GM19452 (cell line): ENCODE data around the gene PPP3CA.
A peak's percentile ranks its signal among the peaks of the same experiment; 100 is the strongest.
"Not testable (repeated sequence)": the region's sequence is repeated elsewhere in the genome, so short reads cannot be mapped to it uniquely, and the experiment has no call there.

ENCODE experiments used
- ATAC-seq: cut with Tn5 transposase; IDR thresholded peaks from one replicate; pipeline ENCODE4 v1.9.1; 2021; ENCODE audit not compliant: unreplicated experiment

PPP3CA gene

GRCh38 chr4:101020956-101021355 lies 326.4 kb downstream of the PPP3CA start:
- peak; percentile 50 for ATAC-seq

DNA sequence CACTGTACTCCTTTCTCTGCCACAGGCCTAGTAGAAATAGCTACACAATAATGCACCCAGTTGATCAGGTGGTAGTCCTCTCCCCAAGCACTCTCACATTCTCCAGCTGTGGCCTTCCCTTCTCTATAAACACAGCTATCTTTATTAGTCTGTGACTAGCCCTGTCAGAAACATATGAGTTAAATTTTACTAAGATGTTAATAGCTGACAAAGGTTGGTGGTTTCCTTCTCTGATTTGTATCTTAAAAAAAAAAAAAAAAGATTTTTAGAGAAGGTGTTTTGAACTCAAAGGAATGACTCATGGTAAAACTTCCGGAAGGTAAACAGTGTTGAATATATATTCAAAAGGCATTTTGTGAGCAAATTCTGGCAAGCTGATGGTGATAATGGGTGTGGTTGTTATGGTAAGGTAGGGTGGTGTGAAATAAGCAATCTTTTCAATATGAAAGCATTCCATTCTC lies 327.4 kb downstream of the PPP3CA start:
- ATAC-seq = peak; percentile 62

- no peak for ATAC-seq
Observed at GRCh38 chr4:101019313-101019712, 328.0 kb downstream of the PPP3CA start.

DNA sequence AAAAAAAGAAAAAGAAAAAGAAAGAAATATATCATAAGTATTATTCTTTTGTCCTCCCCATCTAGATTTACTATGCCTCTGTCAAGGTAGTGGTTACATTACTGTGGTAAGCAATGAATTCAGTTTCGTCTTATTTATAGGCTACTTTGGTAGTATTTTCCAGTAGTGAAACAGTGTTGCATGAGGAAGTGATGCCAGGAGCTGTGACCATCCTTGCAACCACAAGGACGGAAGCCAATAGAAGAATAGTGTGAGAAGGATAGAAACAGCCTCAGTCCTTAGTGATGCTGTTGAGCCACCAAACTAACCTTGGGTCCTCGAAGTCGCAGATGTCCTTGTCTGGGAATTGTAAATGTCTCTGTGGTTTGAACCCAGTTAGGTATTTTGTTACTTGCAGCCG lies 328.5 kb downstream of the PPP3CA start:
- peak; percentile 62 for ATAC-seq

DNA sequence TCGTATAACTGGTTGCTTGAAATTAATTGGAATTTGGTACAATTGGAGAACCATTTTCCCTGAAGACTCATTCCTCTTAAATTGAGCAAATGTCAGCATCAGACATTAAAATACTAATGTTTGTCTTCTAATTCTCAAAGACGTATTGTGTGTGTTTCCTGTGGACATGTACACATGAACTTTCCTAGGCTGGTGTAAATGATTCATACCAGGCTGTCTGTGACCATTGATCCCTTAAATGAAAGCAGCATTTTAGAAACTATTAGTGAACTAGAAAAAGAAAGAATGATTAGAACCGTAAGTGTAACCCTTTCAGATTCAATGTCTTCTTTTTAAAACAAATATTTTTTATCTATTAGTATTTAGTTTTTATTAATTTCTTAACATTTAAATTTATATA lies 332.9 kb downstream of the PPP3CA start:
- peak; percentile 36 for ATAC-seq

DNA sequence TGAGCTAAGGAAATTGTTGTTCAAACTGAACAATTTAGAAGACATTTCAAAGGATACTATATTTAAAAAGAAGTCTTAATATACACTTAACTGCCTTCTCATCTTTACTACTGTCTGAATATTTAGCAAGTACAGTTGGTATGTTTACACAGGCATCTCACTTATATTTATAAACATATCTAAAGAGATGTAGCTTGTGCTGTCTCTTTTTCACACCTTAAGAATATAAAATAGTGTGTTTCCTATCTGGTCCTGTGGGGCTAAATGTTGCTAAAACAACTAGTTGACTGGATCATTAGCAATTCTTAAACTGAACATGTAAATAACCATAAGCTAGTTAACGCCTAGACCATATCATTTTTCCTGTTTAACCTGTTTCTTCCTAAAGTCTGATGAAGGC lies 336.3 kb downstream of the PPP3CA start:
- no peak for ATAC-seq

- ATAC-seq = peak; percentile 54
Observed at GRCh38 chr4:101009471-101009870, 337.9 kb downstream of the PPP3CA start.

- ATAC-seq = no peak
Observed at GRCh38 chr4:101008503-101008902, 338.8 kb downstream of the PPP3CA start.

- no peak for ATAC-seq
Observed at GRCh38 chr4:101005659-101006058, 341.7 kb downstream of the PPP3CA start.

- ATAC-seq = no peak
Observed at GRCh38 chr4:101000496-101000895, 346.8 kb downstream of the PPP3CA start.

- ATAC-seq = no peak
Observed at GRCh38 chr4:100995671-100996070, 351.7 kb downstream of the PPP3CA start.

DNA sequence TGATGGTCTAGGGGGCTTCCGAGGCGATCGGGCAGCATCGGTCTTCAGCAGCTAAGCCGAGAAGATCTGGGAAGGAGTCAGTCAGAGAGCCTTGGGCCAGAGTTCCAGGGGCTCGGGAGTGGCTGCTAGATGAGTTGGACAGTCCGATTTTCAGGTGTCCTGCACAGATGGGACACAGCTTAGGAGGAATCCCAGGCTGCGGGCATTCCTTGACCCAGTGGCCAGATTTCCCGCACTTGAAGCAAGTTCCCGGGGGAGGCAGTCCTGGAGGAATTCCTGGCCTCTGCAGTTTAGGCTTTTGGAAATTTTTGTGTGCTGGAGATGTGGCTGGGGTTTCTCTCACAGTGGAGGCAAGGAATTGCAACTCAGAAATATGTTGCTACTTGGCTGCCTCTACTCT lies 352.3 kb downstream of the PPP3CA start:
- not testable (repeated sequence) for ATAC-seq

DNA sequence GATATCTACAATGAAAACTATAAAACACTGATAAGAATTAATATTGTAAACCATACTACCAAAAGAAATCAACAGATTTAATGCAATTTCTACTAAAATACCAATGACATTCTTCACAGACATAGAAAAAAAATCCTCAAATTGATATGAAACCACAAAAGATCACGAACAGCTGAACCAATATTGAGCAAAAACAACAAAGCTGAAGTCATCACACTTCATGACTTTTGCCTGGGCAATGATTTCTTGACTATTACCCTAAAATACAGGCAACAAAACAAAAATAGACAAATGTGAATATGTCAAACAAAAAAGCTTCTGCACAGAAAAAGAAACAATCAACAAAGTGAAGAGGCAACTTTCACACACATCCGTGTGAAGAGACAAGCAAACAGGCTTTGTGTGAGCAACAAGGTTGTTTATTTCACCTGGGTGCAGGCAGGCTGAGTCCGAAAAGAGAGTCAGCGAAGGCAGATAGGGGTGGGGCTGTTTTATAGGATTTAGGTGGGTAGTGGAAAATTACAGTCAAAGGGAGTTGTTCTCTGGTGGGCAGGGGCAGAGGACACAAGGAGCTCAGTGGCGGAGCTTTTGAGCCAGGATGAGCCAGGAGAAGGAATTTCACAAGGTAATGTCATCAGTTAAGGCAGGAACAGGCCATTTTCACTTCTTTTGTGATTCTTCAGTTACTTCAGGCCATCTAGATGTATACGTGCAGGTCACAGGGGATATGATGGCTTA lies 355.8 kb downstream of the PPP3CA start:
- not testable (repeated sequence) for ATAC-seq

GRCh38 chr4:100989401-100989800 lies 357.9 kb downstream of the PPP3CA start:
- no peak for ATAC-seq

- ATAC-seq = no peak
Observed at GRCh38 chr4:100988876-100989275, 358.4 kb downstream of the PPP3CA start.

DNA sequence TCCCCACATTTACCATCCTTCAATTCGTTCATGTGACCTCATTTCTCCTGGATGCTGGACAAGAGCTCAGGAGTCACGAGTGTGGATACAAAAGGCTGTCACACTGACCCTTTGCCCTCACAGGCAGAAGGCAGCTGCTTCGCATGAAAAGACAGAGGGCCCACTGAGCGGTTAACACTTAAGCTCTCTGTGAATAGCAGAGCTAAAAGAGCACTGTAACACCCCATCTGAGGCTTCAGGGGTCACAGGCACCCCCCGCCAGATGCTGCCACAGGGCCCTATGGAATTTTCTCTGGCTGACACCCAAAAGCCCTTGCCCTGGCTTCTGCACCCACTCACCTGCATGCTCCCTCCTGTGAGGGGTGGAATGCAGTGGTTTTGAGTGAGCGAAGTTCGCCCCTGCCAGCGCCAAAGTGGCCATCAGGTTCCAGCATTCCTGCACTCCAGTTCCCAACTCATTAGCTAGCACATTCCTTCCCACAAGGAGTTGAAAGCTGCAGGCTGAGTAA lies 360.9 kb downstream of the PPP3CA start:
- no peak for ATAC-seq

DNA sequence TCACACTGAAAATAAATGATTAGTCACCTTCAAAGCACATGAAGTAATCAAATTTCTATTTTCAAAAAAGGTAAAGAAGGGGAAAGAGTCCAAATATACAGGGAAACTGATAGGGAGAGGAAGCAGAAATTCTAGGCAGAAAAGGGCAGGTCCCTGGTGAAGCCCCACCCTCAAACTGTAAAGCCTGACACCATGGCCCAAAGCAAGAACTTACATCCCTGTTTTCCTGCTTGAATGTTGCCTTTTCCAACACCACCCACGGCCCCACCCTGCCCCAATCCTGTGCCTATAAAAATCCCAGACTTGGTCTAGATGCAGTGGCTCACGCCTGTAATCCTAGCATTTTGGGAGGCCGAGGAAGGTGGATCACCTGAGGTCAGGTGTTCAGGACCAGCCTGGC lies 361.8 kb downstream of the PPP3CA start:
- no peak for ATAC-seq

DNA sequence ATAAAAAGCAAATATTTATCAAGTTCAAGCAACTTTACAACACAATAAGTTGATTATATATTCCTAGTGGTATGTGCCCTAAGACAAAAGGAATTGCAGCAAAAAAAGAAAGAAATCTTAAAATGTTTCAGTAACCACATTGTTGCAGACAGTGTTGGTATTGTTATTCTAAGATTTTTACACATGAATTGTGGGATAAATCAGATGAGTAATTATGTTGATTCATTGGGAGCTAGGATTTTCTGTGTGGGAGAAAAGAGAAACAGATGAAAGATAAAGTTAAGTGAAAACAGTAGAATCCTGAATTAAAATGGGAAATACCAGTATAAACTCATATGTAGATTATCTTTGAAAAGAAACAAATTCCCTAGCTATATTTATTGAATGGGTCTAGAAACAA lies 362.4 kb downstream of the PPP3CA start:
- ATAC-seq = no peak

DNA sequence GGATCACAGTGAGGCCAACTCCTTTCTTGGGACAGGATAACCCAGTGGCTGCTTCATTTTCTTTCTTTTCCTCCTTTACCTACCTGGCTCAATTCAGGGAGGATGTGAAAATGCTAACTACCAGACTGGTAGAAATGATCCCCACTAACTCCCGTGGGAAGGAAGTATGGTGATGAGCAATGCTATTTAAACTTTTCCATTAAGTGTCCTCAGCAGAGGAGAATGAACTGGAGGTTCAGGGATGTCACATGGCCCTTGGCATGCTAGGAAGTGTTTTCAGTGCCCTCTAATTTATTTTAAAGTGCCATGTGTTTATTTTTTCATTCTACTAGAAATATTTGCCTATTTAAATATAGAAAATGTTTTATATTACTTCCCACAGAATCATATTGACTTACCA lies 363.9 kb downstream of the PPP3CA start:
- no peak for ATAC-seq

DNA sequence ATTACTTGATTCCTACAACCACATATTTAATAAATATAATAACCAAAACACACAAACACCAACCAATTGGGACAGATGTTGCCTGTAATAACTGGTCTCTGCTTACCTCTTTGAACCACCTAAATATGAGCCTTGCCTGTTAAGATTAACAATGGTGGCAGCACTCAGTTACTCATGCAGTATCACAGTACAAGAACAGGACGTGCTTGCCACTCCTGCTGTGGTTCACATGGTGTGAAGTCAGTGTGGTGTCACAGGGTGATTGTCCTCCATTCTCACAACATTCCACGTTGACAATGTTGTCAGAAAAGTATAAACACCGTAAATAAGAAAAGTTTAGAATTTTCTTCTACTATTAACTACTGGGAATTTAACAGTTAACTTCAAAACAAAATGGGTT lies 365.0 kb downstream of the PPP3CA start:
- no peak for ATAC-seq

- ATAC-seq = no peak
Observed at GRCh38 chr4:100981447-100982204, 365.7 kb downstream of the PPP3CA start.

- no peak for ATAC-seq
Observed at GRCh38 chr4:100979736-100980135, 367.6 kb downstream of the PPP3CA start.
